Measurements from ENCODE around the gene ZNF638.

ZNF638 gene

DNA sequence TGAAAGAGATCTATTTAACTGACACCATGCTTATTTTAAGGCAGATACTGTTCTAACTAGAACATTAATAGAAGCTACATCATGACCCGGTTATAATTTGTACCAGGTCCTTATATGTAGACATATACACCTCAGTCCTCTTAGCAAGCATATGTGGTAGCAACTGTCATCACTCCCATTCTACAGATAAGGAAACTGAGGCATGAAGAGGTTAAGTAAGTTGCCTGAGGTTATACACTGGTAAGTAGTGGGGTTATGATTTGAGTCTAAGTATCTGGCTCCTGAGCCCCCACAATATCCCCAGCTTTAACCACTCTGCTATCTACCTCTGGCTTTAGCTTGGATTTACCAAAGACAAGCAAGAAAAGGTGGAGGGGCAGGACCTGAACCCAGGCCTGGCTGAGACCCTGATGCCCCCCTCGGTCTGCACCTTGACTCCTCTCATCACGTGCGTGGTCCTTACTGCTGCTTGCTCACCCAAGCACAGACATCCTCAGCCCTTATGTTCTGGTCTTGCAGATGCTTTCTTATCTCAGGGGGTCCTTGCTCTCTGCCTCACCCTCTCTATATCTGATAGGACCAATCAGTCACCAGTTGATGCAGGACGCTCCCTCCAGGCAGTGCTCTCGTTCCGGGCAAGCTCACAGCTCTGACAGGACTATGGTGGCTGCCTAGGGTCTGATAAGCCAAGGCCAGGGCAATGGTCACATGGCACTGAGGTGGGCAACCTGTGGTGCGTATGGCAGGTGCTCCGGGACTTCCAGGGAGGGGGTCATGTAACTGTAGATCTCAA, 125.7 kb downstream of the ZNF638 start:
- no peak for DNase-seq (ENCODE audit: low read depth)

DNA sequence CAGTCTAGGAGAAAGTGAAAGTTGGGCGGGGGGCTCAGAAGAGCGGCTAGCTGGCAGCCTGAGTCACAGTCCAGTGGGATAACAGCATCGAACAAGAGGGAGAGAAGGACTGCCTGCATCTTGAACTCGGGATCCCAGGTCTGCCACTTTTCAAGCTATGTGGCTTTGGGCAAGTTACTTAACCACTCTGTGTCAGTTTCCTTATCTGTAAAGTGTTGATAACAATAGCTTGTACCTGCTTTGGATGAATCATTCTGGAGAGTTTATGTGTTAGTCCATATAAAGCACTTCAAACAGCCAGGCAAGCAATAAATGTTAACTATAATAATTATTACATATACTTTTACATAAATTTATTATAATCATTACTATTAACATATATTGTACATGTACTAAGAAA, 126.3 kb downstream of the ZNF638 start:
- no peak for DNase-seq (ENCODE audit: low read depth)

DNA sequence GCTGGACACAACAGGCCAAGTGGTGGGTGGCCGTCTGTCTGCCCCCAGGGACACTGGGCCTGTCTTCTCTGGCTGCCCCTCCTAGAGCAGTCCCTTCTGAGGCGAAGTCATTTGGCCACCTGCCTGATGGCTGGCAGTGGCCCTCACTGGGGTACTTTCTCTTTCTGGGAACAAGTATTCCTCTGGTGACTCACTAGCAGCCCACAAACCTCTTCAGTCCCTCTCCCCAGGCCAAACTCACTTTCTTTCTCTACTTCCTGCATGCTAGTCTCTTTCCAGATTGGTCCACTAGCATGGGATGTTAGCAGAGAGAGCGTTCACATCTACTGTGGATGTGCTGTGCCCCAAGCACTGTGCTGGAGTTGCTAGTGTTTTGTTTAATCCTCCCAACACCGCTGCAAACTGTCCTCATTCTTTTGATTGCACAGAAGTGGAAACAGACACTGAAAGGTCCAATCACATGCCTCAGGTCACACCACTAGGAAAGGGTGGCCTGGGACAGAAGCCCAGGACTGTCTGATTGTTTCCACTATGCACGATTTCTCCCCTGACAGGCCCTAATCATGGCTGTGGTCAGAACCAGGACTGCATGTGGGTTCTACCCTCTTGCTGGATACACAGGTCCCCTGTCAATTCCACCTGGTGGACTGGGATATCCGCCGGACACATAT, 127.0 kb downstream of the ZNF638 start:
- DNase-seq (ENCODE audit: low read depth): no peak

DNA sequence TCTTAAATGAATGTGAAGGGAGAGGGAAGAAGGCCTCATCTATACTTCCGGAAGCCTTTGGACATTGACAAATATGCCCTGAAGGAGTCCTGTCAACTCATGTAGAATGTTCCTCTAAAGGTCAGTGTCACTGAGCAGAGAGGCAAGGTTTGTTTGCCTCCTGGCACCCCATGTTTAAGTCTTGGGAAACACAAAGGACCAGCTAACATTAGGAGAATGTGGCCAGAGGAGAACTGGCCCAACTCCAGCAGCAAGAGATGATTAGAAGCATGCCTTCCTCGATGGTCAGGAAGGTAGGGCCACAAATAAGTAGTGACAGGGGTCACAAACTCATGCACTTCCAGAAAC, 127.5 kb downstream of the ZNF638 start:
- DNase-seq (ENCODE audit: low read depth): no peak

DNA sequence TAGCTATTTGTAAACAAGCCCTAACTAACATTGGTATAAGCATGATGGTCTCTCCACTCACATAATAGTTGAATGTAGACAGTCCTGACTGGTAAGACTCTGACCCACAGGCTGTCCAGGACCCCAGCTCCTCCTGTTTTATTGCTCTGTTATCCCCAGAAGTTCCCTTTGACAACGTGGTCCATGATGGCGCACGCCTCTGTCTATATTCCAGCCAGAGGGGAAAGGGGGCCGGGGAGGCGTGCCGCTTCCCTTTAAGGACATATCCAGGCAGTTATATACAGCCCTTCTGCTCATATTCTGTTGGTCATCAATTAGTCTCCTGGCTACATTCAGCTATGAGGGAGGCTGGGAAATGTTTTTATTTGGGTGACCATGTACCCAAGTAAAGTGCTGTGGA, 128.5 kb downstream of the ZNF638 start:
- no peak for DNase-seq (ENCODE audit: low read depth)

DNA sequence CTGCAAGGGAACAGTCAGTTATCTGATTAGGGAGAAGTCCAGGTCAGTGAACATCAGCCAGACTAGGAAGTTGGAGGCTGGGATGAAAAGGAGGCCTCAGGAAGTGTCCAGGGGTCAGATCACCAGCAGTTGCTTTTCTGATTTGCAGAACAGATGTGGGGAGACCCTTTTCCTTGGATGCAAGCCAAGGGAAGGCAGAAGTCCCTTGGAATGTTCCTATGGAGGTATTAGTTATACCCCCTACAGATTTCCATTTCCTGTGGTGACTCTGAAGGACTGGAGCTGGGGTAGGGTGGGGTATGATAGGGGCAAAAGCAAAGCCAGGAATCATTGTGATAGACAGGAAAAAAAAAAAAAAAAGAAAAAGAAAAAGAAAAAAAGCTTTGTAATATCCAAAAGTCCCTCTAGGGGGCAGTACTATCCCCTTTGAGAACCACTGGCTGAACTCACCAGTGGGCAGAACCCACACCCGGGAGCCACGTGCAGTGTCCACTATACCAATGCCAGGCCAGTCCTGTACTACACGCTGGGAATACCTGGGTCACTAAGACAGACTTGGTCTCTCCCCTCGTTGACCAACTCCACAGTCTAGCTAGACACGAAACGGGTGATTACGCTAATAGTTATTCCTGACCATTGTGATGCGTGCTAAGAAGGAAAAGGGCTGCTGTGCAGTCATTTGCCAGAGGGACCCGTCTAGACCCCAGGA, 129.2 kb downstream of the ZNF638 start:
- no peak for DNase-seq (ENCODE audit: low read depth)

DNA sequence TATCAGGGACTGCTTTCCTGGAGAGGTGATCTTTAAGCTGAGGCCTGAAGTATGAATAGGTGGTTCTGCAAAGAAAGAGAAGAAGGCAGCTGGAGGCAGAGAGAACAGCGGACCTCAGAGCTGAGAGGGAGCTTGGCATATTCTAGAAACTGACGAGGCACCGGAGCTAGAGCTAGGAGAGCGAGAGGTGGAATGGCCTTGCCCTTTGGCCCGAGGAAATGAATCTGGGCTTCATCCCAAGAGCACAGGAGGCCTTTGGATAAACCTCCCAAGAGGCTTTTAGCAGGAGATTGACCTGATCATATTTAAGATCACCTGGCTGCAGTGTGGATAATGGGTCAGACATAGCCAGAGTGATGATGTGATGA, 129.7 kb downstream of the ZNF638 start:
- DNase-seq (ENCODE audit: low read depth): no peak

DNA sequence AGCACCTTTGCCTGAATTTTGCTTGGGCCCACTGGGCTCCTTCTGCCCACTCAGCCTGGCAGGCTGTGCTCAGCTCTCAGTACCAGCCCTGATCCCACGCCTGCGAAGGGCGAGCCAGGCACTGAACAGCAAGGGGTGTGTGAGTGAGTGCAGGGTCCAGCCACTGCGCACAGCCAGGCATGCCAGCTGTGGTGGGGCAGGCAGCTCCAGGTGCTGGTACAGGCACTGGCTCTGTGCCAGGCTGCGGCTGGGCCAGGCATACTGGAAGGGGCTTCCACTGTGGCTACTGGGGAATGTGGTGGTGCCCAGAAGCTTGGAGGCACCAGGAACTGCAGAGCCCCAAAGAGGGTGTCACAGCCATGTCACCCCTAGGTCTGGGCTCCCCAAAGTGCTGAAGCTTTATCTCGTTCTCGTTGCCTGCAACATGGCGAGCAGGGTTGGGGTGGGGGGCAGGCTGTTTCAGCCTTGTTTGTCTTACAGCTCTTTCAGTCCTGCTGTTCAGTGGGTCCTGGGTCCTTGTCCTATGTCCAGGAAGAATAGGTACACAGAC, 130.5 kb downstream of the ZNF638 start:
- no peak for DNase-seq (ENCODE audit: low read depth)

DNA sequence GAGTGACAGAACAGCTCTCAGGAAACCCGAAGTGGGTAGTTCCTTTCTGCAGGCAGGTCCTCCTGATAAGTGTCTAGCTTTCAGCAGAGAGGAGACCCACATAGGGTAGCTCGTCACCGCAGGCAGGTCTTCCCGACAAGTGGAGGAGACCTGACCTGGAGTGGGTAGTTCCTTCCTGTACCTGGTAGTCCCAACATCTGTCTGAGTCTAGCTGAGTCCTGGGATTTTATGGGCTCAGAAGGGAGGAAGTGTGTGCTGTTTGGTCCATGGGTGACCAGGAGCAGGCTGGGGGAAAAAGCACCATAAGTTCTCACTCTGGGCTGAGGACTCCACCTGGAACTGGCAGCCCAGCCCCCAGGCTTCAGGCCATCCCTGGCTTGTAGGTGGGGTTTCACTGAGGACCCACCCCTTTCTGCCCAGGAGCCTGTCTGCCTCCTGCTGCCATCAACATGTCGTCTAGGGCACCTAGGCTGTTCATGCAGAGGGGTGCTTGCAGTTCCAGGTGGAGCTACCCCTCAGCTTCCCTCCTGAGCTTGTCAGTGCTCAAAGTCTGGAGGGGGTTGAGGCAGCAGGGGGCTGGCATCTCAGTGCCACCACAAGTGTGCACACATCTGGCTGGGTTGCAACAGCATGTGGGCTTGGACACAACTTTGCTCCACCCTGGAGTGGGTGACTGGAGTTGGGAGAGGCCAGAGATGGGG, 131.2 kb downstream of the ZNF638 start:
- no peak for DNase-seq (ENCODE audit: low read depth)

DNA sequence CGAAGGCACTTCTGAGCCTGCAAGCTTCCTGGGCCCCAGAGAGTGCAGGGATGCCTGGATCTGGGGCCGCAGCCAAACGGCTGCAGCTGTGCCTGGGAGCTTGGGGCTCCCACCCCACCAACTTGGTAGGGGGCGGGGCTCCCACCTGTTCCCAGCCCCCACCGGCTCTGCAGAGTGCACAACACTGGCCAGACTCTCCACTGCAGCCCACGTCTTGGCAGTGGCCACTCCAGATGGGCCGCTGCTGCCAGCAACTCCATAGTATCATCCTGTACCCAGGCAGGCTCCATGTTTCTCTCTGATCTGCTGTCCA, 131.7 kb downstream of the ZNF638 start:
- DNase-seq (ENCODE audit: low read depth): no peak

DNA sequence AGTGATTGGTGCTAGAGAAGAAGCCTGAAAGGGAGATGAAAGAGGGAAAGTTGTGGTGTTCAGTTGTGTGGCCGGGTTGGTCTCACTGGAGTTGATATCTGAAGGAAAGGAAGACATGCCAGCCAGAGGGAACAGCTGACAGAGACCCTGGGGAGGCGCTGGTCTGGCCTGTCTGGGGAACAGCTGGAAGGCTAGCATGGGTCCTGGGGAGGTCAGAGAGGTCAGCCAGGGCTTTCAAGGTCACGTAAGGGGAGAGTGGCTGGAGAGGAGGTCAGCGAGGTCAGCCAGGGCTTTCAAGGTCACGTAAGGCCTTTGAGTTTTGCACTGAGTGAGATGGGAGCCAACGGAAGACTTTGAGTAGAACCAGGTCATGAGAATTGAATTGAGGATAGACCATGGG, 132.8 kb downstream of the ZNF638 start:
- no peak for DNase-seq (ENCODE audit: low read depth)

DNA sequence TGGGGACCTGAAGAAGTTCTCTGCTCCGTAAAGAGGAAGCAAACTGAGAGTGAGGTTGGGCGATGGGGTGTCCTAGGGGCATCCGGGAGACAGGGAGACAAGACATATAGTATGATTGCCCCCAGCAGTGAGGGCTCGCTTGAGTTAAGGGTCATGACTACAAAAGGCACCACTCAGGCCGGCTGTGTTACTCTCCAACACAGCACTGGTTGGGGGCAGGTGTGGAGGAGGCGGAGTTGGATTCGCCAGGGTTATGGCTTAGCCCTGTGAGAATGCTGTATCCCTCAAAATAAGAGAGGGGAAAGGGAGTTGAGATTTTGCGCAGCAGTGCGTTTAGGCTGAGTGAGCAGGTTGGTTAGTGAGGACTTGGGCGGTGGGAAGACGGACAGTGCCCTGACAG, 133.8 kb downstream of the ZNF638 start:
- no peak for DNase-seq (ENCODE audit: low read depth)

DNA sequence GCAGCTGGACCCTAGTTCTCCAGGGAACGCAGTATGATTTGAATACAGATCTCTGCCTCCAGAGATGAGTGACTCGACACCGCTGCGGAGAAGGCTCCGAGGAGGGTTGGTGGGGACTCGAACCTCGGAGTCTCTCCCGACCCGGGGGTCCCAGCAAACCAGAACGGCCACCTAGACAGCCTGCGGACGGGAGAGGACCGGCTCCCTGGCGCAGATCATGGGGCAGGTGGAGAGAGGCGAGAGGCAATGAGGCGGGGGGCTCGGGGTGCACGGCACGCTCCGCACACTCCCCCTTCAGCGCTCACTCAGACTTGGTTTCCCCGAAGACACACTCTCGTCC, 134.3 kb downstream of the ZNF638 start:
- no peak for DNase-seq (ENCODE audit: low read depth)

DNA sequence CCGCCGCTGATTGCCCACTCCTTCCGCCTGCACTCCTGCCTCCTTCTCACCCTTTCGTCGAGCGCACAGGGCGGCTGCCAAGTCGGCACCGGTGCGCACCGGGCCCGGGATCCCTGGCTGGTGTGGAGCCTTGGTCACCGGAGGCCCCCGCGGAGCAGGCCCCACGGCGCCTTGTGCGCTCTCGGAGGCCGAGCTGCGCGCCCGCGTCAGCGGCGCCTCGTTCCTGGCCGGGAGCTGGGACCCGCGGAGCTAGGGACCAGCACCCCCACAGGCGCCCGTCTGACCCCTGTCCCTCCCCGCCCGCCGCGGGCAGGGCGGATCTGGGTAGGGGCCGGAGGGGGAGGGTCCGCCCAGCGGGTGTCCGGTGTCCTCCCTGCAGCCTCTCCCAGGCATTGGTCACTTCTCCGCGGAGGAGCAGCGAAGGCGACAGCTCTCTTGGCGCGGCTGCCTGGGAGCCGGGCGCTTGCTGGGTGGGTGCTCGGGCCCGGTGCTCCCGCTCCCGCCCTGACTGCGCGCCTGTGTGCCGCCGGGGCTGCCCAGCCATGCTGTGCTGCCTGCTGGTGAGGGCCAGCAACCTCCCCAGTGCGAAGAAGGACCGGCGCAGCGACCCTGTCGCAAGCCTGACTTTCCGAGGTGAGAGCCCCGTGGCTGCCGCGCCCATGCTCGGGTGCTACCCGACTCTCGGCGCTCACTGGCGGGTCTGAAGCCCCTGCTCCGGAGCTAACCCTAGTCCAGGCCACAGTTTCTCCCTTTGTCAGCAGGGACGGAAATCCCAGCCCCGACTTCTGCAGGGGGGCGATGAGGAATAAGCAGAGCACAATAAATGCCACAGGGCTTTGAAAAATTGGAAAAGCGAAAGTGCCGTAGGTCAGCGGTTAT, 135.0 kb downstream of the ZNF638 start:
- no peak for DNase-seq (ENCODE audit: low read depth)

DNA sequence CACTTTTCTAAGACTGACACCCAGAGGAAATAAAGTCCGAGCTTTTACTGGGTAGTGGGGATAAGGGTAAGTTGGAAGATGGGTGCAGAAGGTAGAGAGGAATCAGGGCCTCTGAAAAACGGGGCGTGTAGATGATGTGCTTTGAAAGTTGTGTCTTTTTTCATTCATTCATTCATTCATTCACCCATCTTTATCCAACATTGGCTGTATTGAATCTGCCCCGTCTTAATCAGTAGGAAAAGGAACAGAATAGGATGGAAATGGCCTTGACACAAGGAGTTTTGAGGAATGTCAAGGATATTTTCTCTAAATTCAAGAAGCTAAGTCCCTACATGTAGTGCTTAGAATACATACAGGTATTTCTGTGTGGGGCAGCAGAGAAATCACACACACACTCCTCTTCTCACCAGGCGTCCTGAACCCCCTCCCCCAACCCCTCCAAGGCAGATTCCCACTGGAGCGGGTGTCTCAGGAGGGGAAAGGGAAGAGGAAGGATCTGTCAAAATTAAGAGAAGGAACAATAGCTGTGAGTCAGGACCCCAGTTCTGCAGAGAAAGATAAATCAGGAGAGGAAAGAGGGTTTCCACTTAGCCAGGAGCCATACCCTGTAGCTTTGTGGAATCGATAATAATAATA, 135.7 kb downstream of the ZNF638 start:
- no peak for DNase-seq (ENCODE audit: low read depth)

DNA sequence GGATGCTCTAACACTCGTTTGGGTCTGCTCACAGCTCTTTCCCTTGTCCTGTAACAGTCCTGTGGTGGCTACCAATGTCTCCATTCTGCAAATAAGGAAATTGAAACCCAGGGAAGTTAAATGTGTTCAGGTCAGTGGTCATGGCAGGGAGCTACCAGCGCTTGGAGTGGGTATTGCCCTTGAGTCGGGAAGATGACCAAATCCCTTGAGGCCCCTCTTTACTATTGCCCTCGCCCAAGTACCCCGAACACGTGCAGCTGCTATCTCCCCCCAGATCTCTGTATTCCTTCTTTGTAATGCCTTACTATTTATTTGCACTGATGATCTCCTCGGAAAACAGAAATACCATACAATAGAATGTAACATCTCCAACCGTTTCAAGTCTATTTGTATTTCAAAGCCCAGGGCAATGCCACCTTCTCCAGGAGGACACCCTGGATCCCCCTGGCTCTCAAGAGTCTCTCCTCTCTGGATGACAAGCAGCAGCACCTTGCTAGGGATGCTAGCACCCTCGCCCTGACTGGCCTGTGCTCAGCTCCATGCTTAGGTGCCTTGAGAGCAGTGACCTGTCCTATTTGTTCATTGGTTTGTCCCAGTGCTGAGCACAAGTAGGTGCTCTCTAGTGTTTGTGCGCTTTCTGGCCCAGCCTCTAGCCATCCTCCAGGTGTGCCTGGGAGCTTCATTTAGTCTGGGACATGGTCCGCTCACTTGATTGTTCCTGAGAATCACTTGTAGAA, 136.9 kb downstream of the ZNF638 start:
- DNase-seq (ENCODE audit: low read depth): no peak

DNA sequence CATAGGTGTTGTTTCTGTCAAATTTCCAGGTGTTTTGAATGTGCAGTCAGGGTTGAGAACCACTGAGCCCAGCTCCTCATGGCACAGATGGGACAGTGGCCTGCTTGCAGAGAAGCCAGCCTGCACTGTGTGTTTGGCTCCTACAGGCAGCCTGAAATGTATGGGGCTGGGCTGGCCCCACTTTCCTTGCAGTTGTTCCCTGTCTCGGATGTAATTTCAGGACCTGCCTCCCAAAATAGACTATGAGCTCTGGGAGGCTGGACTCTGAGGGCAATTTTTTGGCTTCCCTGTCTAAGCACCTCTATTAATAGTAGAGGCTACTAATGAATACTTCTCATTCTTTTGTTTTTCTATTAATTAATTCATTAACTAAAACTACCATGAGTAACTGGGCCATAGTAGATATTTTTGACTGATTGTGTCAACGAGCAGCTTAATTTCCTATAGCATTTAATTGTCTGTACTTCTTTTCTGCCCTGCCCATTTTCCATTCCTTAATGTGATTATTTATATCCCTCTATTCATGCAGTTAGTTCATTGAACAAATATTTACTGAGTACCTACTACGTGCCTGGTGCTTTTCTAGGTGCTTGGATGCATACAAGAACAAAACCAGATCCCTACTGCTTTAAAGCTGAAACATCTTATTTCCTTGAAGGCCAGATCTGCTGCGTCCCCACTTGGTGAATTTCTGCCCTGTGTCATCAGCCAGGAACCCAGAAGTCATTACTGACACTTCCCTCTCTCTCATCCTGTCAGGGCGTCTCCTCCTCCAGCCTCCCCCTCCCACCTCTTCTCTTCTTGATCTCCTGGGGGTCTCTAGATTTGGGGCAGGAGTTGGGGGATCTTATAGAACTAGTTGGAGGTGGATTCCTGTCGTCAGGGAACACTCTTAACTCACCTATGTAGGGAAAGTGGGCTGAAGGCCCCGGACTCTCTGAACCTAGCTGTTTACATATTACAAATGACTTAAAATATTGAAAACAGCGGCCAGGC, 138.1 kb downstream of the ZNF638 start:
- DNase-seq (ENCODE audit: low read depth): no peak

DNA sequence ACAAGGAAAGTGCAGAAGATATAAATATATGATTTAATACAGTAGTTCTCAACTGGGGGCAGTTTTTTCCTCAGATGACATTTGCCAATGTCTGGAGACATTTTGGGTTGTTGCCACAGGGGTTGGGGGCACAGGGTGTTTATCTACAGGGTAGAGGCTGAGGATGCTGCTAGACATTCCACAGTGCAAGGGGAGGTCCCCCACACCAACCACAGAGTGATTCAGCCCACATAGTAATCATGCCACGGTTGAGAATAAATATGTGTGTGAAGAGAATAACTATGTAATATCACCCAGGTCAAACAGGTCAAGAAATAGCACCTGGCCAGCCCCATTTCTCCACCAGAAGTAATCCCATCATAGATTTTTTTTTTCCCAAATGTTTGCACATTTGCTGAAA, 139.7 kb downstream of the ZNF638 start:
- peak; percentile 72 for DNase-seq (ENCODE audit: low read depth)

DNA sequence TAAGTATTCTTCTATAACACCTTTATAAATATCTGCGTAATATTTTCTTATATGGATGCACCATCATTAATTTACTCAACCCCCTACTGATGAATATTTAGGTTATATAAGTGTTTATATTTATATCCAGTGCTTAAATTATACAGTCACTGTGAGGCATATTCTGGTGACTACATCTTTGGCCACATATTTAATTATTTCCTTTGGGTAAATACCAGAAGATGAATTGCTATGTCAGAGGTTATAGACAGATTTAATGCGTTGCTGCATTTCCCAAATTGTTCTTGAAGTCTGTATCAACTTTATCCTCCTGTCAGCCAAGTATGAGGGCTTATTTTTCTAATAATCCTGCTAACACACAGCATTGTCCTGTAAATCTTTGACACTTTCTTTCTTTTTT, 140.4 kb downstream of the ZNF638 start:
- DNase-seq (ENCODE audit: low read depth): no peak
